CD14-positive monocyte (primary cell): ENCODE results near the gene CSTB. TPM values are rescaled to one million over a fixed set of nuclear protein-coding genes. Genes with fewer than 3 reads are reported as not detected.

Experiments used
- DNase-seq, 3 donors: peaks; one replicate each; pipeline ENCODE4 v3.0.0-alpha.2; 2011 to 2022
- H2AFZ ChIP-seq: 2 replicates; pipeline ENCODE4 v1.6.0; 2012; ENCODE audit warnings: mild to moderate bottlenecking, low read depth, low read length, inconsistent platforms; ENCODE audit not compliant: insufficient read depth, poor library complexity, severe bottlenecking
- H3K27ac ChIP-seq, 2 donors: 1 replicate in 1 of 2; 2 replicates in 1 of 2; pipeline ENCODE4 v1.5.1; 2012 to 2013; ENCODE audit warnings: low read length in 2 of 2, control low read depth in 1 of 2, inconsistent platforms in 1 of 2, low read depth in 1 of 2, mild to moderate bottlenecking in 1 of 2
- H3K27me3 ChIP-seq, 2 donors: one replicate each; pipeline versions ENCODE4 v1.6.0 to v1.6.1; 2011 to 2013; ENCODE audit warnings: low read length in 2 of 2; ENCODE audit not compliant: control insufficient read depth in 2 of 2, insufficient read depth in 2 of 2
- H3K36me3 ChIP-seq, 2 donors: replicated peaks in 1 of 2; 1 replicate in 1 of 2; 2 replicates in 1 of 2; pipeline versions ENCODE4 v1.5.1 to v1.6.1; 2012 to 2013; ENCODE audit warnings: low read length in 2 of 2, control low read depth in 1 of 2, inconsistent platforms in 1 of 2, mild to moderate bottlenecking in 1 of 2; ENCODE audit not compliant: insufficient read depth in 2 of 2, control insufficient read depth in 1 of 2
- H3K4me1 ChIP-seq, 2 donors: 1 replicate in 1 of 2; 2 replicates in 1 of 2; pipeline versions ENCODE4 v1.5.1 to v1.6.1; 2012 to 2013; ENCODE audit warnings: low read length in 2 of 2, control low read depth in 1 of 2, inconsistent platforms in 1 of 2, mild to moderate bottlenecking in 1 of 2, moderate library complexity in 1 of 2; ENCODE audit not compliant: insufficient read depth in 2 of 2, control insufficient read depth in 1 of 2
- H3K4me2 ChIP-seq: replicated peaks from 2 replicates; pipeline ENCODE3; 2012; ENCODE audit warnings: low read length, moderate library complexity, mild to moderate bottlenecking; ENCODE audit not compliant: poor library complexity, severe bottlenecking; ENCODE audit errors: extremely low read depth
- H3K4me3 ChIP-seq, 3 experiments: fragments of 200-600 bp in 1 of 3; sonication (generic) in 1 of 3; replicated peaks in 1 of 3; 1 replicate in 2 of 3; 2 replicates in 1 of 3; pipeline ENCODE4 v1.5.1; 2011 to 2013; ENCODE audit warnings: low read length in 3 of 3, mild to moderate bottlenecking in 3 of 3, control low read depth in 2 of 3, low read depth in 2 of 3, inconsistent platforms in 1 of 3, moderate library complexity in 1 of 3
- H3K79me2 ChIP-seq: 2 replicates; pipeline ENCODE4 v1.6.0; 2012; ENCODE audit warnings: mild to moderate bottlenecking, control low read depth, inconsistent platforms, low read length, moderate library complexity; ENCODE audit not compliant: insufficient read depth
- H3K9ac ChIP-seq: 2 replicates; pipeline ENCODE4 v1.6.0; 2017; ENCODE audit warnings: low read length, mild to moderate bottlenecking; ENCODE audit not compliant: insufficient read depth, poor library complexity, severe bottlenecking
- H3K9me3 ChIP-seq, 2 donors: replicated peaks in 1 of 2; 1 replicate in 1 of 2; 2 replicates in 1 of 2; pipeline versions ENCODE4 v1.5.1 to v1.6.1; 2012 to 2013; ENCODE audit warnings: low read length in 2 of 2, control low read depth in 1 of 2; ENCODE audit not compliant: control insufficient read depth in 1 of 2, insufficient read depth in 1 of 2
- H4K20me1 ChIP-seq: 2 replicates; pipeline ENCODE4 v1.6.0; 2012; ENCODE audit warnings: mild to moderate bottlenecking, low read length, control low read depth, moderate library complexity; ENCODE audit not compliant: insufficient read depth
- H3K27ac Mint-ChIP-seq, 7 donors: one replicate each; pipeline ENCODE4 v1.8.0; 2020; ENCODE audit warnings: mild to moderate bottlenecking in 7 of 7, mixed read lengths in 7 of 7, moderate library complexity in 6 of 7, inconsistent platforms in 2 of 7
- H3K27me3 Mint-ChIP-seq, 3 donors: one replicate each; pipeline ENCODE4 v1.8.0; 2021 to 2022; ENCODE audit warnings: low read depth in 3 of 3, mild to moderate bottlenecking in 3 of 3, mixed read lengths in 3 of 3, moderate library complexity in 3 of 3, inconsistent platforms in 1 of 3
- H3K36me3 Mint-ChIP-seq, 2 donors: one replicate each; pipeline ENCODE4 v1.8.0; 2020; ENCODE audit warnings: mixed read lengths in 2 of 2, inconsistent platforms in 1 of 2, mild to moderate bottlenecking in 1 of 2
- H3K4me1 Mint-ChIP-seq: one replicate; pipeline ENCODE4 v1.8.0; 2020; ENCODE audit warnings: mild to moderate bottlenecking, mixed read lengths
- H3K4me3 Mint-ChIP-seq, 2 donors: one replicate each; pipeline ENCODE4 v1.8.0; 2020; ENCODE audit warnings: mild to moderate bottlenecking in 2 of 2, mixed read lengths in 2 of 2, moderate library complexity in 1 of 2
- H3K9me3 Mint-ChIP-seq, 7 donors: one replicate each; pipeline ENCODE4 v1.8.0; 2020 to 2022; ENCODE audit warnings: mixed read lengths in 7 of 7, mild to moderate bottlenecking in 6 of 7, moderate library complexity in 6 of 7, inconsistent platforms in 2 of 7
- CTCF ChIP-seq: fragments of 200-600 bp; IDR thresholded peaks from one replicate; pipeline ENCODE4 v1.8.0; 2022; ENCODE audit warnings: antibody characterized with exemption, mild to moderate bottlenecking
- WGBS: methylation state at CpG from one replicate; pipeline ENCODE4 v1.1.5; 2013; ENCODE audit warnings: missing lambda C conversion rate; ENCODE audit not compliant: insufficient coverage; 5-methylcytosine and 5-hydroxymethylcytosine counted together
- intact Hi-C, 2 donors: fragments of 100-400 bp; cut with micrococcal nuclease; formaldehyde crosslinking; loops; one replicate each; pipeline versions ENCODE4 v1.15.0 to v1.15.1; 2023
- polyA plus RNA-seq, 3 donors: library from polyadenylated mRNA; depleted of rRNA in 1 of 3; unstranded in 2 of 3; stranded (reverse) in 1 of 3; fragments of 300-500 nt in 2 of 3; fragments of >200 nt in 1 of 3; fragmentation: Illumina TruSeq in 2 of 3; gene quantifications; 1 replicate in 2 of 3; 2 replicates in 1 of 3; pipeline ENCODE4 v1.2.3, GENCODE V29; 2012 to 2021

CSTB gene
- polyA plus RNA-seq, 3 donors = 73.7 to 120 (median 115) TPM

GRCh38 chr21:43797925-43798715 lies 22.0 kb upstream of the CSTB start:
- no peaks in the 10 kb centered on the region for H3K9me3 ChIP-seq
- no peaks in the 10 kb centered on the region for H3K79me2 ChIP-seq
- H3K4me2 ChIP-seq = no peak overlapping the region
- WGBS = 94% methylated on average over 30 of the region's 30 CpGs
- H3K9ac ChIP-seq = no peak overlapping the region
- TF ChIP-seq CTCF = no peak
- no peak overlapping the region for H2AFZ ChIP-seq
- no peaks in the 10 kb centered on the region for H3K27me3 ChIP-seq
- H3K36me3 ChIP-seq = peaks cover 23 to 66% of the 10 kb centered on the region in 2 donors
- Mint-ChIP-seq H3K27me3 (peaks cover 0 to 4% (median 4%) of the 10 kb centered on the region in 3 donors), H3K27ac (peak overlapping the region in 2 of 7 donors; percentile 68 to 80), H3K9me3 (peaks cover 0 to 5% (median 0%) of the 10 kb centered on the region in 7 donors), H3K4me1 (peaks cover under 1% of the 10 kb centered on the region), H3K4me3 (no peak overlapping the region), H3K36me3 (peaks cover 53 to 85% of the 10 kb centered on the region in 2 donors)
- DNase-seq = no peak
- H3K27ac ChIP-seq = no peak overlapping the region
- H3K4me1 ChIP-seq = no peaks in the 10 kb centered on the region
- H4K20me1 ChIP-seq = peaks cover 76% of the 10 kb centered on the region
- H3K4me3 ChIP-seq = no peak overlapping the region
- intact Hi-C loops = no loop called here

- intact Hi-C loops = no loop called here
- Mint-ChIP-seq H3K4me3 (no peak overlapping the region), H3K4me1 (no peaks in the 10 kb centered on the region), H3K36me3 (peaks cover 58 to 84% of the 10 kb centered on the region in 2 donors), H3K27ac (no peak overlapping the region), H3K27me3 (peaks cover 0 to 4% (median 2%) of the 10 kb centered on the region in 3 donors), H3K9me3 (peaks cover 0 to 5% (median 0%) of the 10 kb centered on the region in 7 donors)
- no peaks in the 10 kb centered on the region for H3K9me3 ChIP-seq
- 95% methylated on average over 18 of the region's 19 CpGs for WGBS
- no peaks in the 10 kb centered on the region for H3K27me3 ChIP-seq
- H2AFZ ChIP-seq = no peak overlapping the region
- H3K4me3 ChIP-seq = no peak overlapping the region
- H3K4me1 ChIP-seq = no peaks in the 10 kb centered on the region
- no peak overlapping the region for H3K4me2 ChIP-seq
- H3K9ac ChIP-seq = no peak overlapping the region
- no peak for TF ChIP-seq CTCF
- H4K20me1 ChIP-seq = peaks cover 76% of the 10 kb centered on the region
- peaks cover 21 to 69% of the 10 kb centered on the region in 2 donors for H3K36me3 ChIP-seq
- no peak overlapping the region for H3K27ac ChIP-seq
- DNase-seq = no peak
- H3K79me2 ChIP-seq = no peaks in the 10 kb centered on the region
Observed at GRCh38 chr21:43797415-43797814, 21.3 kb upstream of the CSTB start.
